Right lung (tissue), 5 donors: ENCODE measurements around the gene KCNT1. TPM values are rescaled to one million over a fixed set of nuclear protein-coding genes. Genes with fewer than 3 reads are reported as not detected.

Source experiments
- DNase-seq, 2 donors: peaks; one replicate each; pipeline ENCODE4 v3.0.0-alpha.2; 2013
- polyA plus RNA-seq, 5 donors: library from polyadenylated mRNA; unstranded; fragments of 120-200 nt; gene quantifications; one replicate each; pipeline versions ENCODE4 v1.2.1 to v1.2.3, GENCODE V29; 2013; ENCODE audit warnings: inconsistent platforms in 1 of 5, low replicate concordance in 1 of 5; ENCODE audit not compliant: insufficient read length in 5 of 5, insufficient read depth in 1 of 5

The KCNT1 gene
- polyA plus RNA-seq, 5 donors = 0.21 to 0.90 (median 0.53) TPM

- no peak for DNase-seq
These were observed 2.5 kb upstream of the KCNT1 start, which contains the start of gene SOHLH1 for GRCh38 chr9:135699440-135699839. SOHLH1 (minus strand) TSS chr9:135699481; CDS start chr9:135699467, 14 bp downstream.

DNA sequence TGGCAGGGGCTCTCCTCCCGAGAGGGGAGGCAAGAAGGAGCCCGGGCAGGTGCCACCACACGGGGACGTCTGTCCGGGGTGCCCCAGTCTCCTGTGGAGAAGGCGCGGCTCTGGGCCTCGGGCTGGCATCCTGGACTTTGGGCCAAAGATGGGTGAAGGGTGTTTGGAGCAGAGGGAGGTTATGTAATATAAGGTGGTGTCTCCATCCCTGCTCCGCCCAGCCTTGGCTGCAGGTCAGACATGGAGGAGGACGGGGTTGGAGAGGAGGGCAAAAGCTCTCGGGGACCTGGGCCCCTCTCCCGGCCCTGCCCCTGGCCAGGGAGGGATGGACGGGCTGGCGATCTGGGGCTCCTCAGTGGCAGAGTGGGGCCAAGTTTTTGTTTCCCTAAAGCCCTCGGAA, 1.5 kb upstream of the KCNT1 start:
- no peak for DNase-seq

GRCh38 chr9:135701067-135701958, 672 bp upstream of the KCNT1 start:
- DNase-seq = peak; percentile 6 to 14

DNA sequence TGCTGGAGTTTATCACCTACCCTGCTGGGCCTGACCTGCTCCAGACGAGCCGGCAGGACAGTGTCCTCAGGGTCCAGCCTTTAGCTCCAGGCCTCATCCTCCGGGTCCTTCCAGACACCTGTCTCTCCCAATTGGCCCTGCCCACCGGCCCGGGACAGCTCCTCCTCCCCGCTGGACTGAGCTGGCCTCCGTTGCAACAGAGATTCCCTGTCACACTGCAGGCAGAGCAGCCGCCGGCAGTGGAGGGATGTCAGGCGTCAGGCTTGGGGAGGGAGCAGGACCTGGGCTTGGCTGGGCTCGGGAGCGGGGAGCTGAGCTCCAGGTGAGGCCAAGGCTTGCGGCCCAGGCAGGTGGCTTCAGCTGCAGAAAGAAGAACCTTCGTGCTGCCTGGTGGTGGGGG, 1.7 kb downstream of the KCNT1 start:
- no peak for DNase-seq

DNA sequence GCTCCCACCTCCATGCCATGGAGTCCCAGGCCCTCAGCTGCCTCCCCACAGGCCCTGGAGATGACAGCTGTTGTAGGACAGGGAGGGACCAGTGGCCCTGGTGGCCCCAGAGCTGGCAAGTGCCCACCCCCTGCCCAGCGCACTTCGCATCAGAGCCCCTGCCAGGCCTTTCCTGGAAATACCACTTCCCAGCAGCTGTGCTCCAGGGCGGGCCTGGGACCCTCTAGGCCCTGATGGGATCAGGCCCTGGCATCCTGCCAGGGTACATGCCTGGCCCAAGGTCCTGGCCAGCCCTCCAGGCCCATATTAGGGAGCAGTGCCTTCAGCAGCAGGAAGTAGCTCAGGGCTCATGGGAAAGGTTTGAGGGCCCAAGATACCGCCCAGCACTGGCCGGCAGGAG, 2.5 kb downstream of the KCNT1 start:
- peak; percentile 23 to 34 for DNase-seq

- DNase-seq = no peak
These were observed 3.4 kb downstream of the KCNT1 start for GRCh38 chr9:135705376-135705775.

- DNase-seq = no peak
These were observed 4.3 kb downstream of the KCNT1 start for GRCh38 chr9:135706288-135706687.

DNA sequence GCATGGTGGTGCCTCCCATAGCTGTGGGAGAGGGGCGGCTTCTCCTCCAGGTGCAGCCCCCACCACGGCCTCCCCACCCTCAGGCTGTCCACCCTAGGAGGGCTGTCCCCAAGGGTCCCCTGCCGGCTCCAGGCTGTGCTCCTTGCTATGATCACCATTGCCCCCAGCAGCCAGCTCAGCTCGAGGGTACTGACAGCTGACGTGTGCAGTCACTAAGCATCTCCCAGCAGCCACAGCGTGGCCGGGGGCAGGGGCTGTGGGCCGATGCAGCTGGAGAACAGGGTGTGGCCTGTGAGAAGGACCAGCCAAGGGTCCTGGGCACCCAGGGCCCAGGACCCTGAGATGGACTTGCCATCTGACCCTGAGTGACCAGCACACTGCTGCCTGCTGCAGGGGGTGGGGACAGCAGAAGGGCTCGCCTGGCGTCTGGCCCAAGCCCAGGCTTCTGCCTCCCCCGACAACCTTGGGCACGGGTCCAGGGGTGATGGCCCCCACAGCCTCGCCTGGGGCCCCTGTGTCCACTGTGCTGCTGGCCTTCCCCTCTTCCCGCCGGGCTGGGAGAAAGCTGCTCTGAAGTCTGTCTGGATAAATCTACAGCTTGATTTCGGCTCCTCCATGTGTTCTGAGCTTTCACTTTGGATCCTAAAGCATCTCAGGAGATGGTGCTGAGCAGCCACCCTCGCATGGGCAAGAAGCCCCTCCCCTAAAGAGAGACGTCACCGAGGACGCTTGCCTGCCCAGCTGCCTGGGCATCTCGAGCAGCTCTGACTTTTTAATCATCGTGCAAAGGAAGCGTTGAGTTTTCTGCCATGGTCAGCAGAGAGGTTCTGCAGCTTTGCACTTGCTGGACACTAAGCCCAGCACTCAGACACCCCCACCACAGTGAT, 5.5 kb downstream of the KCNT1 start:
- DNase-seq = no peak

DNA sequence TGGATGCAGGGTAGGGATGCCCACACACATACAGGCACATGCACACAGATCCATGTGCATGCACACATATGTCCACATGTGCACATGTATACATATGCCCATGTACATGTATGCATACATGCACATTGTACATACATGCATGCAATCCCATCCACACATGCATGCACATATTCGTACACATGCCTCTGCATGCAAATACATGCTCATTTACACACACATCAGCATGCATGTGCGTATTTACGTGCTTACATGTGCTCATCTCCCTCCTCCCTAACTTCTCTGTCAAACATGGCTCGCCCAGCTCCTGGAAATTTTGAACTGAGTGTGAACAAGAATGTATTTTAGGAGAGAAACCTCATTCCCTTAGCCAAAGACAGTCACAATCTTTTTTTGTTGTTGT, 6.2 kb downstream of the KCNT1 start:
- no peak for DNase-seq

- no peak for DNase-seq
These were observed 9.4 kb downstream of the KCNT1 start for GRCh38 chr9:135711391-135711790.

GRCh38 chr9:135711881-135712280, 9.9 kb downstream of the KCNT1 start:
- no peak for DNase-seq

DNA sequence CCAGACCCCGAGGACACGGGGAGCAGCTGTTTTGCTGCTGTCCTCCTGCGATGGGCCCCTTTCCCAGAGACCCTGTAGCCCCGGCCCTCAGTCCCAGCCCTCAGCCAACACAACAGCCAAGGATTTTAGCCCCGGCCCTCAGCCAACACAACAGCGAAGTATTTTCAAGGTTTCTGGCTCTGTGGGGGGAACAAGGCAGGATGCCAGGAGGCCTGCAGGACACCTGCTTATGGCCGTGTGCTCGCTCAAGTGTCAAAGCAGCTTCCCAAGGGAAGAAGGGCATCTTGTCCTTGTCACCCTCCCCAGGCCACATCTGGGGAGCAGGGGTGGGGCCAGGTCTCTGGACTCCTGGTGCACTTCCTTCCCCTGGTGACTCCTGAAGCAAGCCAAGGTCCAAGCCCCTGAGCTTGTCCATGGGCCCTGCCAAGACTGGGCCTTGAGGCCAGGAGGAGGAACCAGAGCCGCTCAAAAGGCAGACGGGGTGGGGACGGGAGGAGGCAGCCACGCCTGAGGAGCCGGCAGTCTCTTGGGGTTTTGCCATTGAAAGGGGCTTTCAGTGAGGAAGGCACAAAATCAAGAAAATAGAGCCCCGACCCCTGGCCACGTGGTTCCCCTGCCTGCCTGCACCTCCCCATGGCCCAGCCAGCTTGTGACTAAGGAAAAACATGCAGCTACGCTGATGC, 10.8 kb downstream of the KCNT1 start:
- no peak for DNase-seq

DNA sequence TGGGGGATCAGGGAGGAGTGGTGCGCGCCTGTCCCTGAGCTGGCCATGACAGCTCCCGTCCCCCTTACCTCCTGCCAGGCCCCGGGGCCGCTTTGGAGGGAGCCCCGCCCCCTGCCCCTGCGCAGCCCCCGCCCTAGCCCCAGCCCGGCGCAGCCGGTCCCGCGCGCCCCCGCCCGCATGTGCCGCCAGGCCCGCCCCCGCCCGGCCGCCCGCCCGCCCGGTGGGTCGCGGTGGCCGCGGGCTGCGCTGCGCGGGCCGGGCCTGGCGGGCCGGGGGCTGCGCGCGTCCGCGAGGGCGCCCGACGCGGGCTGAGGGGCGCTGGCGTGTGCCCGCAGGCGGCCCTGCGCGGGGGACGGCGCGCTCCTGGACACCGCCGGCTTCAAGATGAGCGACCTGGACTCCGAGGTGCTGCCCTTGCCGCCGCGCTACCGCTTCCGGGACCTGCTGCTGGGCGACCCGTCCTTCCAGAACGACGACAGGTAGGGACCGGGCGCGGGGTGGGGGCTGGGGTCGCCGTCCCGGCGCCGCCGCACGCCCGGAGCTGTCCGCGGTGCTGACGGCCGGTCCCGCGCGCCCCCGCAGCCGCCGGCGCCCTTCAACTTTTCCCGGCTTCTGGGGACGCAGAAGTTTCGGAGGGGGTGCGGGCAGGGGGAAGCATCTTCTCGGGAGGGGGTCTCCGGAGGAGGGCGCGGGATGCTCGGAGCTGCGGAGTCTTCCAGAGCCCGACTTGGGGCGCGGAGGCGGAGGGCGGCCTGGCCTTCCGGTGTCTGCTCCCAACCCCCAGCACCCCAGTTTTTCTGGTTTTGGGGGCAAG, 12.5 kb downstream of the KCNT1 start:
- peak; percentile 15 to 16 for DNase-seq

DNA sequence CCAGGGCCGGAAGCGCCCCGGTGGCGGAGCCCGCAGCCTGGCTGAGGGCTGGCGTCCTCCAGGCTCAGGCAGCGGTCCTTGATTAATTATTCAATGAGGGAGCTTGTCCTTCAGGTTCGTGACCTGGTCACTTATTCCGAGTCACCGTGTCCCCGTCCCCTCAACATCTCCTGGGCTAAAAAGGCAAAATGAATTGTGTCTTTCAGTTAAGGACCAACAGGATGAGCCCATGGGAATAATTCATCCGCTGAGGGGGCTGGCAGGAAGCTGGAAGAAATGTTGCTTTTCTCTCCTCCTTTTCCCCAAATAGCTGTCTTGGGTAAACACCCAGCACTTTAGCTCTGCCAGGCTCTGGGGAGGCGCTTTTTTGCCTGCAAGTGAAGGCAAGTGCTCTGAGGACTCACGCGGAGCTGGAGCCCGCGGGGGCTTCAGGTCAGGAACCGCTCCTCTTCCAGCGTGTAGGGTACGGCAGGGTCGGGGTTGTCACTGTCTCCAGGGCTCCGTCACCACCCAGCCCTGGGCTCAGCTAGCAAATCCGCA, 13.1 kb downstream of the KCNT1 start:
- DNase-seq = no peak

- DNase-seq = no peak
These were observed 14.1 kb downstream of the KCNT1 start for GRCh38 chr9:135716045-135716444.

GRCh38 chr9:135717410-135717809, 15.4 kb downstream of the KCNT1 start:
- no peak for DNase-seq

DNA sequence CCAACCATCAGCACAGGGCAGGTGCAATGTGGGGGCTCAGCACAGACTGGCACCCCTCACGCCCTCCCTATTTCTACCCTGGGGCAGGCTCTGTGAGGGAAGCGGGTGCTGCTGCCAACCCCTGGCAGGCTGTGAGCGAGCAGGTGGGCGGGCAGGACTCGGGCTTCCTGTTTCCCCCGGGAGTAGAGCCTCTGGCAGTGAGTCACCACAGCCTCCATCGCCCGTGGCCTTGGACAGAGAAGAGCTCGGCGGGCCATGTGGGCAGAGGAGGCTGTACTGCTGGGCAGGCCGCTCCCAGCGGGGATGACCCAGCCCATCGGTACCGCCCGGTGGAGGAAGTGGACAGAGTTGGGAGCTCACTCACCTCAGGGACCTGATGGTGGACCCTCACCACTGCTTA, 16.6 kb downstream of the KCNT1 start:
- no peak for DNase-seq

DNA sequence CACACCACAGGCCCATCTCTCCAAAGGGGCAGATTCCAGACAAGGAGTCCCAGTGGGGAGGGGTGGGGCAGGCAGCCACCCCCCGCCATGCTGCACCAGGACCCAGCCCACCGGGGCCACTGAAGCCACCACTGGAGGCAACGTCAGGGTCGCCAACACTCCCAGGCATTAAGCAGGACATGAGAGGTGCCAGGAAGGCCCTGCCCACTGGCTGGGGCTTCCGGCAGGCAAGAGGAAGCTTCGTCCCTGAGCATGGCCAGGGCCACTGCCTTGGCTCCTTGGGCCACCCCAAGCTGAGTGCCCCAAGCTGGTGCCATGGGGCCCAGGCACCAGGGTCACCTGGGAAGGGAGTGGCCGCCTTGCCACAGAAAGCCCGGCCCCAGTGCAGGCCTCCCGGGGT, 17.5 kb downstream of the KCNT1 start:
- DNase-seq = no peak

DNA sequence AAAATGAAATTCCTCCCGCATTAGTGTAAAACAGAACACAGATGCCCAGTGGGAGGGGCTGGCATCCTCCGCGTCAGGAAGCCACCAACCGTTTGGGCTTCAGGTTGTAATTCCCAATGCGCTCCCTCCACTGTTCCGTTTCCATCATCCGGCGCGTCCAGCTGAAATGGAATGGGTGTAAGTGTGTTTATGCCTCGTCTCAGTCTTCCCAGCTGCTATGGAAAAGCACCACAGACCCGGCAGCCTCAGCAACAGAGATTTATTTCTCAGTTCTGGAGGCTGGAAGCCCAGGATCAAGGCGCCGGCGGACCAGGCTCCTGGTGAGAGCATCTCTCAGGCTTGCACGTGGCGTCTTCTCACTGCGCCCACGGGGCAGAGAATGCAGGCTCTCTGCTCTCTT, 20.4 kb downstream of the KCNT1 start:
- DNase-seq = no peak

- DNase-seq = no peak
These were observed 22.3 kb downstream of the KCNT1 start for GRCh38 chr9:135724186-135724787.
